ENCODE measurements around the gene MACROD2.

MACROD2 gene

DNA sequence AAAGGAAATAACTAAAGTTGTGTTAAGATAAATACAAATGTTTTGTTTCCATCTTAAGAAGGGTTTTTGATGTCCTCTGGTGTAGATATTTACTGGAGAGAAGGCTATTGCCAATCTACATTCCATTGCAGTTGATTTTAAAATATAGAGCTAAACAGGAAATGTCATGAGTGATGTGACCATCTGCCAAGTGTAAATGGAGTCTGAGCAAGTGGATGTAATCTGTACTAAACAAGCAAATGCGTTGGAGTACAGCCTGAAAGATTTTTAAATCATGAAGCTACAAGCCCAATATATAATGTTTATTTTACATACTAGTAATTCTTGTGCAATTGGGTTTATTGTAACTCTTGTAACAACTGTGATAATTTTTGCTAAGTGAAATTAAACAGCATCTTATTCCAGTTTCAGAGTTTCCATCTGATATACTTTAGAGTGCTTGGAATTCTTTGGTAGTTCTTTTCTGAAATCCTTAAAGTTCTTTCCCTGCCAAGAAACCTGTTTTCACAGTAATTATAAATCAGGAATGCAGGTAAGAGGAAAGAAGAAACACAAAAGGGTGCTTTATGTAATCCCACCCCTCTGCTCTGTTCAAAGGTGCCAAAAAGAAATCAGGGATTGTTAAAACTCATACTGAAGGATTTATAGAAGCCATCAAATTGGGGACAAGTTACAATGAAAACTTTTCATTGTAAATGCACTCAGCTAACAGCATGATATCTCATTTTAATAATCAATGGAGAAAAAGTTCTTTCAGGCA lies 389.3 kb downstream of the MACROD2 start:
- CTCF ChIA-PET: no interaction called here
- no peak for DNase-seq
- no peaks in the 10 kb centered on the region for H3K4me1 Mint-ChIP-seq
- no peak overlapping the region for H3K4me3 Mint-ChIP-seq
- H3K9me3 Mint-ChIP-seq: peaks cover 12% of the 10 kb centered on the region
- no peaks in the 10 kb centered on the region for H3K27me3 Mint-ChIP-seq
- H3K36me3 Mint-ChIP-seq: no peaks in the 10 kb centered on the region
- no peak overlapping the region for H3K27ac Mint-ChIP-seq

DNA sequence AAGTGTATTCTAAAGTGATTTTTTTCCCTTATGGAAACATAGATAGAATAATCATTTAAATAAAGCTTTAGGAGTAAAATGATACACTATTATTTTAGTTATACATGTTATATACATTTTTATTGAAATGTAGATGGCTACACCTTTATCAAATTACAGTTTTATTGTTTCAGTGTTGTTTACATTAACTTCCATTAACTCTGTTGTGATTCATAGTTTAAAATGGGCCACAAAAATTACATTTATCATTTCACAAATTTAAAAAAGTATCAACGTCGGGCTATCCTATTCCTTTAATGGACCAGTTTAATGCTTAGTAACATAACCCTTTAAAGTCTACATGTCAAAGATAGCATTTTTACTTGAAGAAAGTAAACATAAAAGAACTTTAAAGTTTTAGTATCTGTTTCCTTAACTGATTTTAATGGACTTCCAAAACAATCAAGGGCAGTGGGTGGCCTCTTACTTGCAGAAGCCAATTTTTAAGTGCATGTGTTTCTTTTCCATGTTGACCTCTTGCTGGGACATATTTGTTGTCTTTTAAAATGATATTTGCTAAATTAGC lies 389.9 kb downstream of the MACROD2 start:
- H3K27me3 Mint-ChIP-seq: no peaks in the 10 kb centered on the region
- H3K27ac Mint-ChIP-seq: no peak overlapping the region
- no peaks in the 10 kb centered on the region for H3K36me3 Mint-ChIP-seq
- DNase-seq: no peak
- H3K4me3 Mint-ChIP-seq: no peak overlapping the region
- CTCF ChIA-PET: no interaction called here
- H3K9me3 Mint-ChIP-seq: peaks cover 11% of the 10 kb centered on the region
- no peaks in the 10 kb centered on the region for H3K4me1 Mint-ChIP-seq

DNA sequence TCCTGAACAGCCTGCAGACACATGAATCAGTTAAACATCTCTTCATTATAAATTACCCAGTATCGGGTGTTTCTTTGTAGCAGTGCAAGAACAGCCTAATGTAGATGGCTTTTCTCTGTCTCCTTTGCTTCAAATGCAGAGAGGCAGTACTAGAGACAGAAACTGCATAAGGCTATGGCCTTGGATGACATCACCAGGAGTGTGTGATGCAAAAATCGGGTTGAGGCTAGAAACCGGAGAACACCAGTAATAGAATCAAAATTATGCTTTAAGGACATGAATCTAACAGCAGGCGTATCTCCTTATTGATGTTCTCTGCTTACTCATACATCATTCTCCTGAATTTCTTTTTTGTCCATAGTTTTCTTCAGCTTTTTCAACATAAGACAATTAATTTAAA lies 391.4 kb downstream of the MACROD2 start:
- CTCF ChIA-PET: no interaction called here
- no peak for DNase-seq
- Mint-ChIP-seq H3K27me3 (no peaks in the 10 kb centered on the region), H3K9me3 (peaks cover 12% of the 10 kb centered on the region), H3K36me3 (no peaks in the 10 kb centered on the region), H3K4me3 (no peak overlapping the region), H3K4me1 (no peaks in the 10 kb centered on the region), H3K27ac (no peak overlapping the region)

DNA sequence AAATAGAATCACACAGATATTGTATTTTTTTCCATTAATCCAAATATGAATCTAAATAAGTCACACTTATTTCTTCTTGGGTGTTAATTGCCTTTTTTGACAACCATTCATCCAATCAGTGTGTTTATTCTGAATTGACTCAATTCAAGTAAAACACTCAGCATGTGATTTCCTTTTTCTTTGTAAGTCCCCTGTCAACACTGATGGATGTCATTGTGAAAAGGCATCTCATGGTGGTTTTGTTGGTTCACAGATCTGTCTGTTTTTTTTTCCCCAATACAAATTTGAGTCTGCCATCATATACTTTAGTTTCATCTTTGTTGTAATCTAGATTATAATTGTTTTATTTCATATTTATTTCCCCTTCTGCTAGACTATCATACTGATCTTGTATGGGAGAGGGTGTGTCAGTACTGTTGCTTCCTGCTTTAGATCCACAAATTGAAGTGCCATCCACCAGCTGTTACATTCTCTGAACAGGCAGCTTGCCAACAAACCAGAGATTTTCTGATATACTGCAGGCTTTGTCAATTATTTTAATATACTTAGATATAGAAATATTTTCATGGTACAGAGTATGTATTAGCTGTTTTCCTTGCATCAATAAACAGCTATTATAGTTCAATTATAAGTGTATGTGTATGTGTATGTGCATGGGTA lies 406.3 kb downstream of the MACROD2 start:
- no peak overlapping the region for H3K4me3 Mint-ChIP-seq
- H3K36me3 Mint-ChIP-seq: no peaks in the 10 kb centered on the region
- H3K4me1 Mint-ChIP-seq: no peaks in the 10 kb centered on the region
- peaks cover 5% of the 10 kb centered on the region for H3K9me3 Mint-ChIP-seq
- no peak for DNase-seq
- H3K27me3 Mint-ChIP-seq: no peaks in the 10 kb centered on the region
- H3K27ac Mint-ChIP-seq: no peak overlapping the region
- CTCF ChIA-PET: no interaction called here

- H3K27me3 Mint-ChIP-seq: no peaks in the 10 kb centered on the region
- no peaks in the 10 kb centered on the region for H3K36me3 Mint-ChIP-seq
- H3K9me3 Mint-ChIP-seq: peaks cover 6% of the 10 kb centered on the region
- no peak for DNase-seq
- H3K4me3 Mint-ChIP-seq: no peak overlapping the region
- CTCF ChIA-PET: no interaction called here
- no peak overlapping the region for H3K27ac Mint-ChIP-seq
- H3K4me1 Mint-ChIP-seq: no peaks in the 10 kb centered on the region
These were observed 409.2 kb downstream of the MACROD2 start for GRCh38 chr20:14404515-14404914.

- DNase-seq: no peak
- Mint-ChIP-seq H3K4me1 (no peaks in the 10 kb centered on the region), H3K4me3 (no peak overlapping the region), H3K9me3 (peaks cover 8% of the 10 kb centered on the region), H3K27ac (no peak overlapping the region), H3K36me3 (no peaks in the 10 kb centered on the region), H3K27me3 (no peaks in the 10 kb centered on the region)
- CTCF ChIA-PET: no interaction called here
These were observed 411.2 kb downstream of the MACROD2 start for GRCh38 chr20:14406495-14406894.

DNA sequence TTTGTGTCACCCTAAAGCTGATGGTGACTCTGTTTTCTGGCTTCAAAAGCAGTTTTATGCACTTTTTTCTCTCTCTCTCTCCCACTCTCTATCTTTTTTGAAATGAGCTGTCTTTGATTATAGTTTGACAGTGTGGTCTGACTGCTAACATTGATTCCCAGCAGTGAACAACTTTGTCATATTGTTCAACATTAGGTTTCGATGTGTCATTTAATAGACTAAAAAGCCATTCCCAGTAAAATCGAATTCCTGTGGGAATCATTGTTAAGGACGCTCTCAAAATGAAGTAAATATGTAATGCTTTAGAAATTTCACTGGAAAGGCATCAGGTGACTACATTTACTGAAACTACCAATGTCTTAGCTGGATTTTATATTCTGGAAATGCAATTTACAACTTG lies 412.0 kb downstream of the MACROD2 start:
- H3K27me3 Mint-ChIP-seq: no peaks in the 10 kb centered on the region
- H3K9me3 Mint-ChIP-seq: peaks cover 9% of the 10 kb centered on the region
- no peaks in the 10 kb centered on the region for H3K4me1 Mint-ChIP-seq
- no peak overlapping the region for H3K27ac Mint-ChIP-seq
- CTCF ChIA-PET: no interaction called here
- H3K36me3 Mint-ChIP-seq: no peaks in the 10 kb centered on the region
- no peak for DNase-seq
- no peak overlapping the region for H3K4me3 Mint-ChIP-seq

DNA sequence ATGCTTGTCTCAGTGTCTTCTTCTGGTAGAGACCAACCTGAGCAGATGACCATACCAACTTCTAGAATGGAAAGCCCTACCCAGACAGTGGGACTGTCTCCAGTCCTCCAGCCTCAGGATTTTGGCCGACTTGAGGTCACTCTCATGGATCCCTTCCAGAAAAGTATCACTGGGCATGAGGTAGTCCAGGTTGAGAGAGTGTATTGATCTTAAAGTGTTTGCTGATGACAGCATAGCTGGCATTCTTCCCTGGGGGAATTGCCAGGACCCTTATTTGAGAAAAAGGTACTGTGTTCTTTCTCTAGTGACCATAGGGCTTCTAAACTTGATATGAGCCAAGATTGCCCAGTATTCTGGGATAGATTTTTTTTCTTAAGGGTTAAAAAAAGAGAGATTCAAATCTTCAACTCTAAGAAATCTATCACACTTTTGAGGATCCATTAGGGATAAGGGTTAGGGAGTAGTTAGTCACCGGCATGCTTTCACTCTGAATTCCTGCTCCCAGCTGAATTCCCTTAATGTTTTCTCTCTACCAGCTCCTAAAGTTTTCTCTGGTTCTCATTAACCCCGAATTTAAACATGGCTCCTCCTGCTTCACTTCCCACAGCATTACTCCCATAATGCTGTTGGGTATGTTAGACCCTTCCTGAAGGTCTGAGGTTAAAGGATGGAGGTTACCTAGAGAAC lies 415.7 kb downstream of the MACROD2 start:
- Mint-ChIP-seq H3K27ac (no peak overlapping the region), H3K36me3 (no peaks in the 10 kb centered on the region), H3K4me3 (no peak overlapping the region), H3K27me3 (no peaks in the 10 kb centered on the region), H3K9me3 (peaks cover 18% of the 10 kb centered on the region), H3K4me1 (no peaks in the 10 kb centered on the region)
- CTCF ChIA-PET: no interaction called here
- DNase-seq: no peak

- CTCF ChIA-PET: no interaction called here
- no peaks in the 10 kb centered on the region for H3K4me1 Mint-ChIP-seq
- DNase-seq: no peak
- H3K27ac Mint-ChIP-seq: no peak overlapping the region
- H3K36me3 Mint-ChIP-seq: no peaks in the 10 kb centered on the region
- peaks cover 18% of the 10 kb centered on the region for H3K9me3 Mint-ChIP-seq
- H3K27me3 Mint-ChIP-seq: no peaks in the 10 kb centered on the region
- H3K4me3 Mint-ChIP-seq: no peak overlapping the region
These were observed 416.9 kb downstream of the MACROD2 start for GRCh38 chr20:14412065-14412681.

GRCh38 chr20:14413835-14414234 lies 418.5 kb downstream of the MACROD2 start:
- Mint-ChIP-seq H3K36me3 (no peaks in the 10 kb centered on the region), H3K27me3 (no peaks in the 10 kb centered on the region), H3K4me3 (no peak overlapping the region), H3K27ac (no peak overlapping the region), H3K9me3 (peaks cover 14% of the 10 kb centered on the region), H3K4me1 (no peaks in the 10 kb centered on the region)
- no peak for DNase-seq
- CTCF ChIA-PET: no interaction called here

DNA sequence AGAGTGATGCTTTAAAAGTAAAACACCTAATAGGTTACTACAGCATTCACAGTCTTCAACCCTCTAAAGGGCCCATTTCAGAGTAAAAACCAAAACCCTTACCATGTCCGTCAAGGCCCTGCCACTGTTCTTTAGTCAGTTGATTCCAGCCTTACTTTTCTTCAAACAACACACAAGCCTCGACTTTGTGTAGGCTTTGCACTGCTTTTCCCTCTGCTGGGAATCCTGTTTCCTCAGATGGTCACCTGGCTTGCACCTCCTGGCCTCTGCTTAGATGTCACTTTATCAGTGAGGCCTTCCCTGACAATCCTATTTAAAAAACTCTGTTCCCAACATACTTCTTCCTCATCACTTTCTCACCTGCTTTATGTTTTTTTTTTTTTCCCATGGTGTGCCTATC lies 419.2 kb downstream of the MACROD2 start:
- H3K4me1 Mint-ChIP-seq: no peaks in the 10 kb centered on the region
- H3K27me3 Mint-ChIP-seq: no peaks in the 10 kb centered on the region
- H3K36me3 Mint-ChIP-seq: no peaks in the 10 kb centered on the region
- CTCF ChIA-PET: no interaction called here
- H3K9me3 Mint-ChIP-seq: peaks cover 13% of the 10 kb centered on the region
- no peak overlapping the region for H3K4me3 Mint-ChIP-seq
- no peak for DNase-seq
- no peak overlapping the region for H3K27ac Mint-ChIP-seq

DNA sequence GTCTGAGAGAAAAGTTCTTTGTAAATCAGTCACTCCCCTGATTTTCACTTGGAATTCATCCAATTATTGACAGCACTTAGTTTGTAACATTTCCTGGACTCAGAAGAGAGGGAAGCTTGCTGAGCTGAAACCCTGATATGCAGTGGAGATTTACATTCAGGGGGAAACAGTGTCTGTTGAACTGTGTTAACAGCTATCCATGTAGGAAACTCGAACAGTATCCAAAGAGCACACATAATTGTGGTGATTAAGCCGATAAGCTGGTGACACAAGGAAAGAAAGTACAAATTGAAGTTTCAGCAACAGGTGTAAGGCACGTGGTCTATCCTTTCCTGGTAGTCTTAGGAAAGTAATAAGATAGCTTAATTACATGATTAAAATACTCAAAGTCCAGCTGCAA lies 420.2 kb downstream of the MACROD2 start:
- no peak for DNase-seq
- Mint-ChIP-seq H3K27ac (no peak overlapping the region), H3K36me3 (no peaks in the 10 kb centered on the region), H3K4me3 (no peak overlapping the region), H3K4me1 (no peaks in the 10 kb centered on the region), H3K9me3 (peaks cover 10% of the 10 kb centered on the region), H3K27me3 (no peaks in the 10 kb centered on the region)
- CTCF ChIA-PET: interaction anchor here (1.0 kb wide), 1 partner anchor 11 kb away, joined by 3 read pairs; no protein-coding TSS in a partner anchor

- H3K36me3 Mint-ChIP-seq: no peaks in the 10 kb centered on the region
- DNase-seq: no peak
- no peak overlapping the region for H3K27ac Mint-ChIP-seq
- peaks cover 7% of the 10 kb centered on the region for H3K9me3 Mint-ChIP-seq
- H3K4me3 Mint-ChIP-seq: no peak overlapping the region
- CTCF ChIA-PET: no interaction called here
- H3K4me1 Mint-ChIP-seq: no peaks in the 10 kb centered on the region
- no peaks in the 10 kb centered on the region for H3K27me3 Mint-ChIP-seq
These were observed 423.1 kb downstream of the MACROD2 start for GRCh38 chr20:14418376-14418775.

- no peaks in the 10 kb centered on the region for H3K27me3 Mint-ChIP-seq
- DNase-seq: no peak
- CTCF ChIA-PET: no interaction called here
These were observed 427.6 kb downstream of the MACROD2 start for GRCh38 chr20:14422892-14423291.

More at GRCh38 chr20:14422892-14423291, 427.6 kb downstream of the MACROD2 start:
- H3K4me1 Mint-ChIP-seq: no peaks in the 10 kb centered on the region
- H3K4me3 Mint-ChIP-seq: no peak overlapping the region
- H3K27ac Mint-ChIP-seq: no peak overlapping the region
- peaks cover 6% of the 10 kb centered on the region for H3K9me3 Mint-ChIP-seq
- no peaks in the 10 kb centered on the region for H3K36me3 Mint-ChIP-seq

All from activated naive CD4-positive, alpha-beta T cell treated with anti-CD3 and anti-CD28 coated beads, Interleukin-2, amount 10 ng/mL, durations not matched to agents 7 days and 5 days (primary cell).